Mucosa of rectum (tissue), 2 donors: Measurements from ENCODE around the gene ZNF837.
"Not testable (repeated sequence)": the region's sequence is repeated elsewhere in the genome, so short reads cannot be mapped to it uniquely, and the experiment has no call there.

Experiments
- H3K27ac ChIP-seq, 2 donors: one replicate each; pipeline ENCODE4 v1.7.0; 2013; ENCODE audit warnings: inconsistent platforms in 2 of 2, low read depth in 2 of 2, low read length in 2 of 2
- H3K27me3 ChIP-seq, 2 donors: one replicate each; pipeline ENCODE4 v1.7.0; 2013; ENCODE audit warnings: low read length in 2 of 2; ENCODE audit not compliant: control insufficient read depth in 2 of 2, insufficient read depth in 2 of 2
- H3K36me3 ChIP-seq, 2 donors: one replicate each; pipeline ENCODE4 v1.7.0; 2013; ENCODE audit warnings: low read length in 2 of 2; ENCODE audit not compliant: control insufficient read depth in 2 of 2, insufficient read depth in 2 of 2
- H3K4me1 ChIP-seq, 2 donors: one replicate each; pipeline ENCODE4 v1.7.0; 2013; ENCODE audit warnings: low read length in 2 of 2, mild to moderate bottlenecking in 1 of 2; ENCODE audit not compliant: control insufficient read depth in 2 of 2, insufficient read depth in 2 of 2
- H3K4me3 ChIP-seq, 2 donors: one replicate each; pipeline ENCODE4 v1.7.0; 2013; ENCODE audit warnings: low read length in 2 of 2
- H3K9ac ChIP-seq, 2 donors: one replicate each; pipeline ENCODE4 v1.7.0; 2013; ENCODE audit warnings: low read length in 2 of 2, low read depth in 1 of 2, mild to moderate bottlenecking in 1 of 2
- H3K9me3 ChIP-seq, 2 donors: one replicate each; pipeline ENCODE4 v1.7.0; 2013; ENCODE audit warnings: low read length in 2 of 2; ENCODE audit not compliant: control insufficient read depth in 2 of 2
- donor health status: healthy.
- donor health status: Normal muscosa, but diverticular disease.

Gene ZNF837

GRCh38 chr19:58350001-58350861 lies 30.6 kb downstream of the ZNF837 start:
- H3K27me3 ChIP-seq: no peaks in the 10 kb centered on the region
- H3K4me3 ChIP-seq: no peak overlapping the region
- no peak overlapping the region for H3K27ac ChIP-seq
- no peaks in the 10 kb centered on the region for H3K36me3 ChIP-seq
- H3K9me3 ChIP-seq: no peaks in the 10 kb centered on the region
- H3K4me1 ChIP-seq: no peaks in the 10 kb centered on the region
- no peak overlapping the region for H3K9ac ChIP-seq

- Histone ChIP-seq H3K27ac (no peak overlapping the region), H3K4me1 (no peaks in the 10 kb centered on the region), H3K27me3 (no peaks in the 10 kb centered on the region), H3K36me3 (no peaks in the 10 kb centered on the region), H3K9me3 (no peaks in the 10 kb centered on the region), H3K9ac (no peak overlapping the region), H3K4me3 (no peak overlapping the region)
Measured at GRCh38 chr19:58349590-58349989, 31.2 kb downstream of the ZNF837 start.

GRCh38 chr19:58348080-58348479 lies 32.8 kb downstream of the ZNF837 start:
- H3K4me1 ChIP-seq, H3K9me3 ChIP-seq, H3K27ac ChIP-seq, H3K36me3 ChIP-seq, H3K27me3 ChIP-seq: not testable (repeated sequence)
- Histone ChIP-seq H3K4me3 (peak overlapping the region; percentile 56 to 74), H3K9ac (peak overlapping the region in 1 of 2 donors; percentile 19)

GRCh38 chr19:58346961-58347929 lies 33.6 kb downstream of the ZNF837 start:
- H3K9ac ChIP-seq: peak overlapping the region; percentile 54 to 60
- peak overlapping the region; percentile 7 to 56 for H3K27ac ChIP-seq
- no peaks in the 10 kb centered on the region for H3K9me3 ChIP-seq
- no peaks in the 10 kb centered on the region for H3K27me3 ChIP-seq
- no peaks in the 10 kb centered on the region for H3K36me3 ChIP-seq
- peak overlapping the region; percentile 56 to 74 for H3K4me3 ChIP-seq
- no peaks in the 10 kb centered on the region for H3K4me1 ChIP-seq

- H3K36me3 ChIP-seq: peaks cover 0 to 3% of the 10 kb centered on the region in 2 donors
- H3K27ac ChIP-seq: no peak overlapping the region
- H3K9me3 ChIP-seq: no peaks in the 10 kb centered on the region
Measured at GRCh38 chr19:58345558-58345957, 35.3 kb downstream of the ZNF837 start.

GRCh38 chr19:58338825-58339558 lies 41.8 kb downstream of the ZNF837 start:
- Histone ChIP-seq H3K27me3 (no peaks in the 10 kb centered on the region), H3K36me3 (peaks cover 28 to 42% of the 10 kb centered on the region in 2 donors), H3K4me3 (no peak overlapping the region), H3K4me1 (no peaks in the 10 kb centered on the region), H3K9ac (no peak overlapping the region), H3K9me3 (no peaks in the 10 kb centered on the region), H3K27ac (no peak overlapping the region)

More at GRCh38 chr19:58345558-58345957, 35.3 kb downstream of the ZNF837 start:
- H3K4me3 ChIP-seq: no peak overlapping the region
- no peaks in the 10 kb centered on the region for H3K27me3 ChIP-seq
- H3K9ac ChIP-seq: no peak overlapping the region
- H3K4me1 ChIP-seq: no peaks in the 10 kb centered on the region

- H3K27ac ChIP-seq: no peak overlapping the region
- H3K36me3 ChIP-seq: peaks cover 28 to 42% of the 10 kb centered on the region in 2 donors
- H3K9ac ChIP-seq: no peak overlapping the region
- H3K4me1 ChIP-seq: no peaks in the 10 kb centered on the region
- H3K27me3 ChIP-seq: no peaks in the 10 kb centered on the region
- H3K4me3 ChIP-seq: no peak overlapping the region
- no peaks in the 10 kb centered on the region for H3K9me3 ChIP-seq
Measured at GRCh38 chr19:58338336-58338735, 42.5 kb downstream of the ZNF837 start.

- Histone ChIP-seq H3K4me1 (no peaks in the 10 kb centered on the region), H3K27me3 (no peaks in the 10 kb centered on the region)
Measured at GRCh38 chr19:58336820-58337219, 44.0 kb downstream of the ZNF837 start.

GRCh38 chr19:58336216-58336615 lies 44.6 kb downstream of the ZNF837 start:
- Histone ChIP-seq H3K4me3 (no peak overlapping the region), H3K4me1 (no peaks in the 10 kb centered on the region), H3K36me3 (peaks cover 28 to 40% of the 10 kb centered on the region in 2 donors), H3K9ac (no peak overlapping the region), H3K9me3 (no peaks in the 10 kb centered on the region), H3K27me3 (no peaks in the 10 kb centered on the region), H3K27ac (no peak overlapping the region)

More at GRCh38 chr19:58336820-58337219, 44.0 kb downstream of the ZNF837 start:
- H3K9ac ChIP-seq: no peak overlapping the region
- no peaks in the 10 kb centered on the region for H3K9me3 ChIP-seq
- no peak overlapping the region for H3K4me3 ChIP-seq
- no peak overlapping the region for H3K27ac ChIP-seq
- peaks cover 28 to 42% of the 10 kb centered on the region in 2 donors for H3K36me3 ChIP-seq
